Activated CD8-positive, alpha-beta memory T cell treated with anti-CD3 and anti-CD28 coated beads for 36 hours (primary cell): ENCODE data around the gene PCP4L1. TPM values are rescaled to one million over a fixed set of nuclear protein-coding genes. Genes with fewer than 3 reads are reported as not detected.
"Not testable (repeated sequence)": the region's sequence is repeated elsewhere in the genome, so short reads cannot be mapped to it uniquely, and the experiment has no call there.

ENCODE experiments used
- CTCF ChIA-PET: fragments of 350-600 bp; sonication (Branson Sonifier 250); formaldehyde crosslinking; loops from one replicate; lab custom pipeline; 2021; ENCODE audit warnings: antibody characterized with exemption; lab: Charles Lee
- POLR2A ChIA-PET: fragments of 350-600 bp; sonication (Branson Sonifier 250); formaldehyde crosslinking; loops from one replicate; lab custom pipeline; 2021; ENCODE audit warnings: antibody characterized with exemption; lab: Charles Lee
- total RNA-seq, 2 experiments: library from RNA; stranded (reverse); gene quantifications; one replicate each; pipeline ENCODE4 v1.2.3, GENCODE V29; 2021

PCP4L1 gene
- total RNA-seq, 2 experiments from 2014 or later: 0.13 TPM; not detected in 1

DNA sequence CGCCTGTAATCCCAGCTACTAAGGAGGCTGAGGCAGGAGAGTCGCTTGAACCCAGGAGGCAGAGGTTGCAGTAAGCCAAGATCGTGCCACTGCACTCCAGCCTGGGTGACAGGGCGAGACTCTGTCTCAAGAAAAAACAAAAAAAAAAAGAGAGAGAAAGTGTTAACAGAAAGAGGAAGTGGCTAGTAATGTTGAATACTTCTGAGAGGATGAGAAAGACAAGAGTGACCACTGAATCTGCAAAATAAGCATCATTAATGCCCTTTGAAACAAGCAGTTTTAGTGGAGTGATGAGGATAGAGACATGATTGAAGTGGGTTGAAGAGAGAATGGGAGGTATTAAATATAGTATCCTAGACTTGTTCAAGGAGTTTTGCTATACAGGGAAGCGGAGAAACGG lies 39.6 kb downstream of the PCP4L1 start:
- ChIA-PET CTCF (no interaction called here), POLR2A (no interaction called here)

DNA sequence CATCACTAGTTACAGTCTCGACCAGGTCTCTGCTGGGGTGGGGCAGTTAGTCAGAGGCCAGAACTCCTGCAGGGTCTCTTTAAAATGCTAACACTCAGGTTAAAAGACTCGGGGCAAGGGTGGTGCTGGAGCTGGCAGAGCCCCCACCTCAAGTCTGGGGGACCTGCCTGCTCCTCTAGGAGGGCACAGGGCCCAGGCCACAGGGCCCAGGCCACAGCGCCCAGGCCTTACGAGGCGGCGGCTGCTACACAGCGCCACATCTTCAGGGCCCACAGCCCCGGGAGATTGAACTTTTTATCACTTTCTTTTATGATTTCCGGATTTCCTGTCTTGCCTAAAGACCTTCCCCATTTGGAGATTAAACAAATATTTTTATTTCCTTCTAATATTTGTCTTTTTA lies 40.8 kb downstream of the PCP4L1 start:
- CTCF ChIA-PET: no interaction called here

DNA sequence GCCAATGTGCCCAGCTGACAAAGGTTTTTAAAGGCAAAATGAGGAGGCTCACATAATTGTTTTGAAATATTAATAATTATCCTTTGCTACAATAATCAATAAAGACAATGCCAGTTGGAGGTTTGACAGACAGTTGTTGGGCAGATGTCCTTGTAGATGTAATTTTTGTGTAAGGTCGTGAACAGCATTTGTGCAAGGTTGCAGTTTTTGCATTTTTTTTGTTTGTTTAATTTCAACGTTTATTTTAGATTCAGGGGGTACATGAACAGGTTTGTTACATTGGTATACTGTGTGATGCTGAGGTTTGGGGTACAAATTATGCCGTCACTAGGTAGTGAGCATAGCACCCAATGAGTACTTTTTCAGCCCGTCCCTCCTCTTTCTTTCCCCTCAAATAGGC lies 41.9 kb downstream of the PCP4L1 start:
- CTCF ChIA-PET: no interaction called here
- POLR2A ChIA-PET: interaction anchor here (0.7 kb wide), 1 partner anchor 90 kb away, joined by 5 read pairs; no protein-coding TSS in a partner anchor

More for the DNA sequence above, 40.8 kb downstream of the PCP4L1 start:
- POLR2A ChIA-PET: no interaction called here

DNA sequence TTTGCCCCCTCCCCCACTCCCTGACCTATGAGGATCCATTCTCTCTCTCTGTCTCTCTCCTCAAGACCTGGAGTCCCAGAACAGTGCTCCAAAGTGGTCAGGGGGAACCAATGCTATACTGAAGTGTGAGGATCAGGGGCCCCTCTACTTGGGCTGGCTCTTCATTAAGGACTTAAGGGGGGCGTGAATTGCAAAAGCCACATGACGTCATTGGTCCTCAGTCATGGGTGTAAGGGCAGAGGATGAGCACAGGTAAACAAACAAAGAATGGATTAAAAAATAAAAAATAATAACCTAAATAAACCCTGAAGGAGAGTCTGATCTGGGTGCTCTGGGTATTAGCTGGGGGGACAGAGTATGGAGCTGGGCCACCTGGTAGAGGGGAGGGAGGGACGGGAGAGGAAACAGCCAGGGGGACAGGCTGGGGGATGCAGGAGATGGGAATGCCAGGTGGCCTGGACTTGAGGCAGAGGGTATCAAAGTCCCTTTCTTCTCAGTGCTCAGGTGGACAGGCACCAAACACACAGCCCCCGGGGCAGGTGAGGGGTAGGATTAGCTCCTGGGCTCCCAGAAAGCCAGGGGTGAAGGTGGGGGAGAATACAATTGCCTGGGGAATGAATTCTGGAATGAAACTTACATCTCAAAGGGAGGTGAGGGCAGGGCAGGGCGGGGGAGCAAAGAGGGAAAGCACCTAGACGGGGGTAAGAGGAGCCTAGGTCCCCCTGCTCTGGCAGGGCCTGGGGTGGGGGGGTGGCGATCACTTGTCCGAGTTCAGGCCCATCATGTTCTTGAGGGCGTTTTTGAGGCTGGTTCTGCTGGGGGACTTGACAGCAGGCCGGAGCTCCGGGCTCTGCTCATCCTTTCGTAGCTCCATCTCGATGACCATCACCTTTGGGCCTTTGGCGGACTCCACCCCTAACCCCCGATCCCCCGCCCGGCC lies 46.7 kb downstream of the PCP4L1 start:
- ChIA-PET POLR2A (interaction anchor here (0.8 to 1.3 kb wide), 3 partner anchors 9 to 187 kb away, joined by 3 to 5 read pairs (median 3); partner anchors contain the start of genes NIT1, PFDN2, SDHC and TOMM40L), CTCF (interaction anchor here (1.3 to 2.3 kb wide), 5 partner anchors 9 to 79 kb away, joined by 4 to 9 read pairs (median 4); partner anchors contain the start of genes SDHC and TOMM40L)

DNA sequence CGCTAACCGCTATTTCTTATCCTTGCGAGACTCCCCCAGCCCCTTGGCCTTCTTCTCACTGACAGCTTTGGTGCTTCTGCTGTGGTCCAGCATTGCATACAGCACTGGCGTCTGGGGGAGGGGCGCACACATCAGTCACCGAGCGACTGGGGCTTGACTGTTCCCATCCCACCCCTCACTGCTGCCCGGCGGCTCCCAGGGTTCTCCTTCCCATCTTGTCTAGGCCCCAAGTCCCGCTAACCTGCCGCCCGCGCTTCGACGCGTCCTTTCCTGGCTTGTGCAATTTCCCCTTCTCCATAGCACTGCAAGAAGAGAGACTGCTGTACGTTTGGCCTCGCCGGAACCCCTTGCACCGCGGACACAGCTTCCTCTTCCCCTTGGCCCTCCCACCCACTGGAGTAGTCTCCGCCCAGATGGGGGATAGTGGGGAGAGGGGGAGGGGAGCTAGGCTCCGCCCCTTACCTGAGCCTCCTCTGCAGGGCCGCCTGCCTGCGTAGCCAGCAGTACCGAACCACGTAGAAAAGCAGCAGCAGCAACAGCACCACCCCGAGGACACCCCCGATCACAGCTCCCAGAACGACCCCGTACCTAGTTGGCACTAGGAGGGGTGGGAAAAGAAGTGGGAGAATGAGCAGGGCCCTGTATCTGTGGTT lies 47.4 kb downstream of the PCP4L1 start:
- ChIA-PET POLR2A (interaction anchor here (0.6 to 1.3 kb wide), 5 partner anchors 8 to 188 kb away, joined by 3 to 7 read pairs (median 3); partner anchors contain the start of genes NIT1, PFDN2, SDHC and TOMM40L), CTCF (interaction anchor here (0.7 to 2.3 kb wide), 6 partner anchors 8 to 80 kb away, joined by 3 to 9 read pairs (median 4); partner anchors contain the start of genes SDHC and TOMM40L)

DNA sequence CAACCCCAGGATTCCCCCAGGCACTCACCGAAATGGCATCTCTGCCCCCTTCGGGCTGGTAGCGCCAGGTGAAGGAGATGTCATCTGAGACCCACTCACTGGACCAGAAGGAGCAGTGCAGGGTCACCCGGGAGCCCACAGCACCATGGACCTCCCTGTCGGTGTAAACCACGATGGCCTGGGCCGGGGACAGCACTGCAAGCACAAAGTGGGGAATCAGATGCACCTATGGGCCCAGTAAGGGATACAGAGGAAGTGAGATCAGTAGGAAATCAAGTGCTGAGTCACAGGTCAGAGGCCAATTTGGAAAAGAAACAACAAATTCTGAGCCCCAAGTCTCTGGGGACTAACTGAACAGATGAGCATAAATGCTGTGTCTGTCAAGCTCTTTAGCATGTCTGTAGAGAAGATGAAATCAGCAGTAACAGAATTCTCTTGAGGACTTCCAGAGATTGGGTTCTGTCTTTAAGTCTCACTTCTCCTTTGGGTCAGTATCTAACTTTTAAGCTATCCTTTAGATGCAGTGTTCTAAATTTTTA lies 48.8 kb downstream of the PCP4L1 start:
- ChIA-PET POLR2A (interaction anchor here (0.6 kb wide), 1 partner anchor 1059 kb away, joined by 4 read pairs; no protein-coding TSS in a partner anchor), CTCF (interaction anchor here (0.9 to 2.3 kb wide), 2 partner anchors 81 kb away, joined by 3 to 9 read pairs; partner anchors contain the start of gene TOMM40L)

DNA sequence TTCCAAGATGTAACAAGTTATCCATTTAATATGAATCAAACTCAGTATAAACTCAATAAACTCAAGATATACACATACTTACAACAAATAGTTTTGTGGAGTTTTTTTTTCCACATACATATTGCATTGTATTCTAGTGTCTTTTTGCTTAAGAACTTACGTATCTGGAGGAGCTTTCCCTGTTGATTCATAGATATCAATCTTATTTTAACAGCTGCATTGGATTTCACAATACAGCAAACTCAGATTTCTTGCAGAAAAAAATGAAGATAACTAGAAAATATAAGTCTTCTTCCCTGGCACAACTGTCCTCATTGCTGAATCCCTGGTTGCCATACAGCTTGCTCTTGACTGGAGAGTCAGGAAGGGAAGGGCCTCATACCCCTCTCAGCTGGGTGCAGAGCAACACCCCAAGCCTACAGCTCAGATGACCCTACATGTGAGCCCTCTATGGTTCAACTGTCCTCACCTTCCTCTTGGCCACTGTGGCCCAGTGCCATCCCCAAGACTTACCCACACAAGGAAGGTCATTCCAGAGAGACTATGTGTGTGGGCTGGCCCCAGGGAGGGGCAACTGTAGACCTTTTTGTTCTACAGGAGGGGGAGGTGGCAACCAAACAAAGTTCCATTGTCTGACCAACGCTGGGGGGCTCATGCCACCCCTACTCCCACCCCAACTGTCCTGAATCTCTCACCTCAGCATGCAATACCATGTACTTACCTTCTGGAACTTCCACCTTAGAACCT lies 49.5 kb downstream of the PCP4L1 start:
- POLR2A ChIA-PET: no interaction called here
- CTCF ChIA-PET: interaction anchor here (0.9 kb wide), 1 partner anchor 82 kb away, joined by 3 read pairs; no protein-coding TSS in a partner anchor

DNA sequence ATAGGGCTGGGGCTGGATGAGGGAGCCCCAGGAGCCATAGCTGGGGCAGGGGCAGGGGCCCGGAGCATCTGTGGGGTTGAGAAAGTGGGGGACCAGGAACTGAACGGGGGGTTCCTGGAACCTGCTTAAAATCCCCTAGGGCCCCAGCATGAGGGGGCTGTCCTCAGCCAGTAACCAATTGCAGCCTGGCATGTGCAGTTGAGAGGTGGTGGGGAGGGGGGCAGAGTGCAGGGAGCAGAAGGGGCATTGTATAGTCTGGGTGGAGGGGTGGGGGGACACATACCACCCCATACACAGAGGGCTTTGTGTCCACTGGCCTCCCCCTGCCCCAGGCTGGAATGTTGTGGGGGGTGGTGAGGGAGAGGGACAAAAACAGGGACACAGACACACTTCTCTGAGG lies 51.3 kb downstream of the PCP4L1 start, which contains the start of gene MPZ:
MPZ (minus strand) TSS at position 101 of the 400 bp plus-strand sequence; CDS start at position 38, 63 bp downstream.
- ChIA-PET CTCF (no interaction called here), POLR2A (no interaction called here)

DNA sequence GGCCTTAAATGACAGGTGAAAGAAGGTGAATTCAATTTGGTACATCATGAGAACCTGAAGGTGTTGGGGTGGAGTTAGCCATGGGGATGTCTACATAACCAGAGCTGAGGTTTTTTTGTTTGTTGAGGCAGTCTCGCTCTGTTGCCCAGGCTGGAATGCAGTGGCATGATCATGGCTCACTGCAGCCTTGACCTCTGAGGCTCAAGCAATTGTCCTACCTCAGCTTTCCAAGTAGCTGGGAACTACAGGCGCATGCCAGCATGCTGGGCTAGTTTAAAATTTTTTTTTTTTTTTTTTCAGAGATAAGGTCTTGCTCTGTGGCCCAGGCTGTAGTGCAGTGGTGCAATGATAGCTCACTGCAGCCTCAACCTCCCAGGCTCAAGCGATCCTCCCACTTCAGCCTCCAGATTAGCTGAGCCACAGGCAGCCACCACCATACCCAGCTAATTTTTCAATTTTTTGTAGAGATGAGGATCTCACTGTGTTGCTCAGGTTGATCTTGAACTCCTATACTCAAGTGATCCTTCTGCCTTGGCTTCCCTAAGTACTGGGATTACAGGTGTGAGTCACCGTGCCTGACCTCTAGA lies 53.1 kb downstream of the PCP4L1 start:
- POLR2A ChIA-PET: no interaction called here
- CTCF ChIA-PET: no interaction called here

DNA sequence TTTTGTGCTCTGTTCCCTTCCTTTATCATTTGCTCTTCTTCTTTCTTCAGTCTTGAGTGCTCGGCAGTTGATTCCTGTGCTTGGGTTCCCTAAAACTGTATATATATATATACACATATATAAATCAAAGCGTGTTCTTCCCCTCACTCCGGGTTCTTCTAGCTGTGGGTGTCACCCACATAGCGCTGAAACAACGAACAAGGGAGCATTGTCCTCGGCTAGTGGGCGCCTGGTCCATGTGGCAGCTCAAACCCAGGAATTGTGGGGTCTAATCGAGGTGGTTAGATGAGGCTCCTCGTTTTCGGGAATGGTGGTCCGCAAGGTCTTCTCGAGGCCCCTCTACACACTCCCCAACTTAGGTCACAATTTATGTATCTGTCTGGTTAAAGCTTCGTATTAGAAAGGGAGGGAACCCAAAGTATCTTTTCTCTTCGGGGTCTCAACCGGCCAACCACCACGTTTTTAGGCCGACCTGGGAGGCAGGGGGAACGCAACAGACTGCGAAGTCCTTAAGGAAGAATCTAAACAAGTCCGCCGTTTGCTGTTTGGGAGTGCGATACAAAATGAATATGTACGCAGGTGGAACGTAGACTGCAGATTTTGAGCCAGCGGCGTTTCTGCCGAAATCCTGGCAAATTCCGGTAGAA lies 55.1 kb downstream of the PCP4L1 start:
- CTCF ChIA-PET: interaction anchor here (0.6 to 1.3 kb wide), 5 partner anchors 8 to 104 kb away, joined by 3 to 4 read pairs (median 3); no protein-coding TSS in a partner anchor
- POLR2A ChIA-PET: interaction anchor here (0.9 to 1.3 kb wide), 3 partner anchors 8 to 112 kb away, joined by 3 to 5 read pairs (median 4); partner anchors contain the start of gene NDUFS2

DNA sequence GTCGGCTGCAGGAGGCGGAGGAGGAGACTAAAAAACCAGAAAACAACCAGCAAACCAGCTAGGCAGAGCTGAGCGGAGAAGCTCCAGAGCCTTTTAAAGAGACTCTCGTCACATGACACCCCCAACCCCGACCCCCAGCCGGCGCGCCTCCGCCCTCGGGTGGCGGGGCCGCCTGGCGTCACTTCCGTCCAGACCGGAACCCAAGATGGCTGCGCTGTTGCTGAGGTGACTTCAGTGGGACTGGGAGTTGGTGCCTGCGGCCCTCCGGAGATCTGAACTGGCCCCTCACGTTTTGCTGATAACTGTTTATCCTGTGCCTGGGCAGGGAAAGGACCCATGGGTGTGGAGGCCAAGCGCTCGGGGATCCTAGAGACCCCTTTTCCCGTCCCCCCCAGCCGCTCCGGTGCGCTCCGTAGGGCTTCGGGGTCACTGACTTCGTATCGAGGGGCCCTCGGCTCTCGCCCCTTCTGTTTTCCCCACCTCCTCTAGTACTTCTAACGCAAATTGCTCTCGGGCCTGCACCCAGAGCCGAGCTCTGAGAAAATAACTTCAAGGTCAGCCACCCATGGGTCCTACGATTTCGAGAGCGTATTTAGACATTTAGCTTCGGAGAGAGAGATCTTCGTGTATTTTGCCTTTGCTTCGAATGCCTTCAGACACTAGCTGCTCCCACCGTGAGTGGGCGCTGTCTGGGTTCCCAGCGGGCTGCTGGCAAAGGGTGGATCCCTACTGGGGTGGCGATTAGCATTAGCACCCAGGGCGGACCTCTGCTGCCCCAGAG lies 55.8 kb downstream of the PCP4L1 start, which contains the start of gene SDHC:
SDHC (plus strand) TSS at position 181 of the 781 bp plus-strand sequence; CDS start at position 206, 25 bp downstream.
- ChIA-PET CTCF (interaction anchor here (0.6 to 1.4 kb wide), 5 partner anchors 9 to 104 kb away, joined by 3 to 4 read pairs (median 3); no protein-coding TSS in a partner anchor), POLR2A (interaction anchor here (0.9 to 1.3 kb wide), 3 partner anchors 8 to 112 kb away, joined by 3 to 5 read pairs (median 4); partner anchors contain the start of gene NDUFS2)

DNA sequence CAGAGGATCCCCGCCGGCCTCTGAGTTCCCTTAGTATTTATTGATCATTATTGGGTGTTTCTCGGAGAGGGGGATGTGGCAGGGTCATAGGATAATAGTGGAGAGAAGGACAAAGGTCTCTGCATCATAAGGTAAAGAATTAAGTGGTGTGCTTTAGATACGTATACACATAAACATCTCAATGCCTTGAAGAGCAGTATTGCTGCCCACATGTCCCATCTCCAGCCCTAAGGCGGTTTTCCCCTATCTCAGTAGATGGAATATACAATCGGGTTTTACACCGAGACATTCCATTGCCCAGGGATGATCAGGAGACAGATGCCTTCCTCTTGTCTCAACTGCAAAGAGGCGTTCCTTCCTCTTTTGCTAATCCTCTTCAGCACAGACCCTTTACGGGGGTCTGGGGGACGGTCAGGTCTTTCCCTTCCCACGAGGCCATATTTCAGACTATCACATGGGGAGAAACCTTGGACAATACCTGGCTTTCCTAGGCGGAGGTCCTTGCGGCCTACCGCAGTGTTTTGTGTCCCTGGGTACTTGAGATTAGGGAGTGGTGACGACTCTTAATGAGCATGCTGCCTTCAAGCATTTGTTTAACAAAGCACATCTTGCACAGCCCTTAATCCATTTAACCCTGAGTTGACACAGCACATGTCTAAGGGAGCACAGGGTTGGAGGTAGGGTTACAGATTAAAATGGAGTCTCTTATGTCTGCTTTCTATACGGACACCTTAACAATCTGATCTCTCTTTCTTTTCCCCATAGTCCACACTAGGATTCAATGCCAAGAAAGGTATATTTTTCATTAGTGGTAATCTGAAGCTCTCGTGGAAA lies 57.5 kb downstream of the PCP4L1 start:
- POLR2A ChIA-PET: interaction anchor here (0.7 kb wide), 1 partner anchor 502 kb away, joined by 5 read pairs; no protein-coding TSS in a partner anchor
- CTCF ChIA-PET: not testable (repeated sequence)

DNA sequence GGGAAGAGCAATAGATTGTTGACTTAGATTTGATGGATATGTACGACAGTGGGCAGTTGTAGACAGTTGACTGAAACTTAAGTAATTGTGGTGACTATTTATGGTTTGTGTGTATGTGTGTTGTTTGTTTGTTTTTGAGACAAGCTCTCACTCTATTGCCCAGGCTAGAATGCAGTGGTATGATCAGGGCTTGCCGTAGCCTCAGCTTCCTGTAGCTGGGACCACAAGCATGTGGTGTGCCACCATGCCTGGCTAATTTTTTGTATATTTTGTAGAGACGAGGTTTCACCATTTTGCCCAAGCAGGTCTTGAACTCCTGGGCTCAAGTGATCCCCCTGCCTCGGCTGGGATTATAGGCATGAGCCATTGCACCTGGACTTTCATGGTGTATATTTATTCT lies 65.5 kb downstream of the PCP4L1 start:
- POLR2A ChIA-PET: no interaction called here

DNA sequence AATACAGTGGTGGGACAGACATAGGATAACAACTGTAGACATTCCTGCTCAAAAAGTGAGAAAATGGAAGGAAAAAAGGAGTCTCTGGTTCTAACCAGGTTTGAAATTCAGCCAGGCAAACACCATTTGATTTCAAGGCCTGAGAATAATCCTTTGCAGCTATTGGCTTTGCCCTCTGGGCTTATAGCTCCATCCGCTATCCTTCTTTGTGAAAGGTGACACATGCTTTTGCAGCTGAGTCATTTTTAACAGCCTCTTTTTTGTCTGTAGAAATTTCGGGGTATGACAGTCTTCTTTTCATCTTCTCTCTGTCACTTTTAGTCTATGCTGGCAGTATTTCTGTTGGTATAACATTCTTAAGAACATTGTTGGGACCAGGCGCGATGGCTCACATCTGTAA lies 71.8 kb downstream of the PCP4L1 start:
- POLR2A ChIA-PET: no interaction called here
- CTCF ChIA-PET: interaction anchor here (0.7 kb wide), 1 partner anchor 1000 kb away, joined by 3 read pairs; no protein-coding TSS in a partner anchor

More for the DNA sequence above, 65.5 kb downstream of the PCP4L1 start:
- CTCF ChIA-PET: no interaction called here

DNA sequence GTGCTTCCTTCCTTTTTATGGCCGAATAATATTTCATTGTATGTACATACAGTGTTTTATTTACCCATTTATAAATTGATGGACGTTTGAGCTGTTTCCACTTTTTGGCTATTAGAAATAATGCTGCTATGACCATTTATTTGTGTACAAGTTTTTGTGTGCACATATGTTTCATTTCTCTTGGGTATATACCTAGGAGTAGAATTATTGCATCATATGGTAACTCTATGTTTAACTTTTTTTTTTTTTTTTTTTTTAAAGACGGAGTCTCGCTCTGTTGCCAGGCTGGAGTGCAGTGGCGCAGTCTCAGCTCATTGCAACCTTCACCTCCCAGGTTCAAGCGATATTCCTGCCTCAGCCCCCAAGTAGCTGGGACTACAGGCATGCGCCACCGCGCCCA lies 74.6 kb downstream of the PCP4L1 start:
- CTCF ChIA-PET: no interaction called here
- POLR2A ChIA-PET: no interaction called here
